GM12878 (cell line): ENCODE measurements around the gene RPRD1B. TPM values are rescaled to one million over a fixed set of nuclear protein-coding genes. Genes with fewer than 3 reads are reported as not detected.

Experiments
- ATAC-seq: fragments of 200-7000 bp; cut with Tn5 transposase; 3 replicates; pipeline ENCODE4 v1.9.1; 2020; ENCODE audit warnings: mild to moderate bottlenecking, moderate library complexity
- BruUV-seq: library from RNA; stranded (reverse); fragments of 400-500 nt; replicated peaks from 2 replicates; lab custom pipeline; 2021; lab: Mats Ljungman, UMichigan
- CTCF ChIA-PET: fragments of 300-600 bp; sonication (Branson Sonifier 250); formaldehyde crosslinking; extraction: SDS; loops from one replicate; lab custom pipeline; 2021; ENCODE audit warnings: inconsistent platforms; lab: Yijun Ruan, JAX
- POLR2A ChIA-PET: fragments of 350-600 bp; formaldehyde crosslinking; extraction: SDS; loops from one replicate; lab custom pipeline; 2021; ENCODE audit warnings: inconsistent platforms; lab: Charles Lee
- RAD21 ChIA-PET: fragments of 300-600 bp; sonication (Branson Sonifier 250); formaldehyde crosslinking; loops from one replicate; lab custom pipeline; 2023; ENCODE audit warnings: antibody characterized with exemption; ENCODE audit not compliant: unreplicated experiment; lab: Charles Lee
- SMC1A ChIA-PET: fragments of 300-600 bp; sonication (Branson Sonifier 250); formaldehyde crosslinking; loops from one replicate; lab custom pipeline; 2023; ENCODE audit not compliant: unreplicated experiment, uncharacterized antibody; lab: Charles Lee
- DNase-seq: peaks from one replicate; pipeline ENCODE4 v3.0.0-alpha.2; 2011; ENCODE audit warnings: low read depth, low spot score
- FAIRE-seq: peaks from 3 replicates; lab custom pipeline; 2011; peaks lifted over from hg19 to GRCh38; lab: Jason Lieb, UNC
- H2AFZ ChIP-seq: 2 replicates; pipeline ENCODE4 v1.6.0; 2011; ENCODE audit warnings: low read depth, low read length, control low read depth; ENCODE audit not compliant: control insufficient read depth
- H3K27ac ChIP-seq: 2 replicates; pipeline ENCODE4 v1.5.1; 2011; ENCODE audit warnings: control low read depth; ENCODE audit not compliant: control insufficient read depth, insufficient read depth
- H3K27me3 ChIP-seq, 2 experiments: replicated peaks in 1 of 2; 2 replicates each; pipeline versions ENCODE4 v1.6.0 to v1.6.1; 2011; ENCODE audit warnings: low read length in 1 of 2; ENCODE audit not compliant: control insufficient read depth in 2 of 2, insufficient read depth in 2 of 2
- H3K36me3 ChIP-seq, 2 experiments: 2 replicates each; pipeline ENCODE4 v1.5.1; 2011; ENCODE audit warnings: low read length in 1 of 2; ENCODE audit not compliant: control insufficient read depth in 2 of 2, insufficient read depth in 2 of 2
- H3K4me1 ChIP-seq: 2 replicates; pipeline ENCODE4 v1.6.1; 2011; ENCODE audit warnings: mild to moderate bottlenecking, low read length, moderate library complexity, mixed read lengths; ENCODE audit not compliant: control insufficient read depth, insufficient read depth
- H3K4me2 ChIP-seq: 2 replicates; pipeline ENCODE4 v1.6.0; 2011; ENCODE audit warnings: control low read depth; ENCODE audit not compliant: control insufficient read depth, insufficient read depth
- H3K4me3 ChIP-seq: fragments of 200-600 bp; sonication (generic); 2 replicates; pipeline ENCODE4 v1.5.1; 2016
- H3K79me2 ChIP-seq: 2 replicates; pipeline ENCODE4 v1.6.0; 2011; ENCODE audit warnings: low read length; ENCODE audit not compliant: control insufficient read depth, insufficient read depth
- H3K9ac ChIP-seq: 2 replicates; pipeline ENCODE4 v1.8.0; 2011; ENCODE audit warnings: low read length, control low read depth, mixed read lengths; ENCODE audit not compliant: control insufficient read depth, insufficient read depth
- H3K9me3 ChIP-seq: replicated peaks from 3 replicates; pipeline ENCODE4 v1.5.1; 2011; ENCODE audit warnings: mild to moderate bottlenecking, low read length; ENCODE audit not compliant: control insufficient read depth, insufficient read depth
- H4K20me1 ChIP-seq: 2 replicates; pipeline ENCODE4 v1.6.0; 2011; ENCODE audit not compliant: control insufficient read depth, insufficient read depth
- CHD4 ChIP-seq: fragments of 200-600 bp; sonication (generic); IDR thresholded peaks from 2 replicates; pipeline ENCODE4 v1.6.1; 2016; ENCODE audit warnings: mild to moderate bottlenecking
- CREM ChIP-seq: IDR thresholded peaks from 2 replicates; pipeline ENCODE4 v1.6.1; 2014; ENCODE audit warnings: antibody characterized with exemption, low read depth
- HDAC6 ChIP-seq: fragments of 200-600 bp; sonication (generic); IDR thresholded peaks from one replicate; pipeline ENCODE4 v1.8.0; 2017; ENCODE audit warnings: antibody characterized with exemption; ENCODE audit not compliant: unreplicated experiment
- IRF4 ChIP-seq: IDR thresholded peaks from 2 replicates; pipeline ENCODE4 v1.6.1; 2011; ENCODE audit warnings: low read depth, low read length
- MLLT1 ChIP-seq: fragments of 450-650 bp; IDR thresholded peaks from 2 replicates; pipeline ENCODE4 v1.6.1; 2016; ENCODE audit warnings: mild to moderate bottlenecking
- NFYB ChIP-seq: IDR thresholded peaks from 2 replicates; pipeline ENCODE4 v1.6.1; 2011; ENCODE audit warnings: low read depth, mild to moderate bottlenecking, low read length, improper control_type of control experiment, moderate library complexity; ENCODE audit not compliant: insufficient read depth
- PAX8 ChIP-seq: fragments of 450-650 bp; IDR thresholded peaks from 2 replicates; pipeline ENCODE4 v1.6.1; 2017; ENCODE audit warnings: mild to moderate bottlenecking, moderate library complexity
- RCOR1 ChIP-seq: conservative IDR thresholded peaks from 2 replicates; pipeline ENCODE4 v1.6.1; 2012; ENCODE audit warnings: low read depth, low read length, improper control_type of control experiment
- RFX5 ChIP-seq: IDR thresholded peaks from 2 replicates; pipeline ENCODE4 v1.6.1; 2011; ENCODE audit warnings: low read depth, low read length, improper control_type of control experiment
- SMAD1 ChIP-seq: fragments of 450-650 bp; IDR thresholded peaks from 2 replicates; pipeline ENCODE4 v1.6.1; 2018; ENCODE audit warnings: mild to moderate bottlenecking, low read depth; ENCODE audit not compliant: partially characterized antibody
- SP1 ChIP-seq: IDR thresholded peaks from one replicate; pipeline ENCODE4 v1.6.1; 2011; ENCODE audit warnings: low read depth, low read length
- TCF12 ChIP-seq: IDR thresholded peaks from 2 replicates; pipeline ENCODE4 v1.6.1; 2011; ENCODE audit warnings: low read depth, mild to moderate bottlenecking, low read length
- ZNF384 ChIP-seq: IDR thresholded peaks from 2 replicates; pipeline ENCODE4 v1.6.1; 2012; ENCODE audit warnings: low read depth, mild to moderate bottlenecking, low read length, improper control_type of control experiment, borderline replicate concordance
- ZSCAN29 ChIP-seq: fragments of 450-650 bp; IDR thresholded peaks from 2 replicates; pipeline ENCODE4 v1.6.1; 2017; ENCODE audit warnings: mild to moderate bottlenecking, moderate library complexity
- ZZZ3 ChIP-seq: IDR thresholded peaks from 2 replicates; pipeline ENCODE4 v1.6.1; 2011; ENCODE audit warnings: low read depth; ENCODE audit not compliant: control insufficient read depth, insufficient read length
- WGBS: methylation state at CpG from one replicate; pipeline ENCODE4 v1.1.6; 2016; ENCODE audit warnings: low lambda C conversion rate; ENCODE audit not compliant: insufficient replicate concordance, insufficient coverage; ENCODE audit errors: missing lambda C conversion rate; 5-methylcytosine and 5-hydroxymethylcytosine counted together
- in situ Hi-C: fragments of 300-500 bp; cut with MboI; formaldehyde crosslinking; loops from 9 replicates; pipeline ENCODE4 v1.14.3; 2018; ENCODE audit warnings: mixed read lengths
- intact Hi-C: fragments of 100-400 bp; cut with micrococcal nuclease; formaldehyde crosslinking; loops from one replicate; pipeline ENCODE4 v1.14.2; 2022; ENCODE audit not compliant: unreplicated experiment
- polyA plus RNA-seq, 11 experiments: library from polyadenylated mRNA; depleted of rRNA in 4 of 11; unstranded in 6 of 11; stranded (reverse) in 5 of 11; fragments of >200 nt; fragmentation: Nextera tagmentation in 4 of 11; fragmentation: Illumina TruSeq in 1 of 11; extraction: Ambion mirVana in 4 of 11; extraction: Trizol in 1 of 11; gene quantifications; 1 replicate in 1 of 11; 2 replicates in 10 of 11; pipeline versions ENCODE4 v1.2.1 to v1.2.3, GENCODE V29; 2011 to 2016; ENCODE audit warnings: inconsistent platforms in 2 of 11, missing spikeins in 2 of 11, low read depth in 1 of 11
- total RNA-seq, 4 experiments: library from RNA; depleted of rRNA in 3 of 4; stranded (reverse); fragments of >200 nt in 3 of 4; fragmentation: Illumina TruSeq in 1 of 4; extraction: Trizol in 1 of 4; gene quantifications; 2 replicates each; pipeline versions ENCODE4 v1.2.1 to v1.2.3, GENCODE V29; 2013 to 2021
- TF ChIP-seq, protein P1 (sequence below): IDR thresholded peaks from 2 replicates; pipeline ENCODE4 v1.6.1; 2012; ENCODE audit warnings: low read depth, low read length, improper control_type of control experiment

RPRD1B gene
- total and polyA plus RNA-seq, 10 of the 15 experiments (the other 5 are each of a cell fraction or from before 2014, with no cell fraction given): 5.2 to 40.2 (median 30.0) TPM

- no TSS peak for BruUV-seq
- H3K4me2 ChIP-seq: no peak overlapping the region
- H3K27ac ChIP-seq: no peak overlapping the region
- peaks cover 8 to 14% of the 10 kb centered on the region in 2 experiments for H3K36me3 ChIP-seq
- intact Hi-C loops: no loop called here
- ChIA-PET POLR2A (no interaction called here), CTCF (interaction anchor here (0.7 to 15.1 kb wide), 5 partner anchors 8 to 138 kb away, joined by 3 to 189 read pairs (median 3); no protein-coding TSS in a partner anchor), RAD21 (no interaction called here), SMC1A (interaction anchor here (1.0 to 1.6 kb wide), 2 partner anchors 8 to 12 kb away, joined by 4 to 6 read pairs; no protein-coding TSS in a partner anchor)
- in situ Hi-C loops: no loop called here
- no peak for TF ChIP-seq IRF4
- TF ChIP-seq, protein P1, sequence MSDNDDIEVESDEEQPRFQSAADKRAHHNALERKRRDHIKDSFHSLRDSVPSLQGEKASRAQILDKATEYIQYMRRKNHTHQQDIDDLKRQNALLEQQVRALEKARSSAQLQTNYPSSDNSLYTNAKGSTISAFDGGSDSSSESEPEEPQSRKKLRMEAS: no peak
- no peak for TF ChIP-seq SP1
- TF ChIP-seq NFYB: no peak
- no peak for TF ChIP-seq MLLT1
- no peak for TF ChIP-seq CHD4
- no peak for TF ChIP-seq RFX5
- TF ChIP-seq PAX8: no peak
- no peak for TF ChIP-seq ZZZ3
- TF ChIP-seq CREM: no peak
- TF ChIP-seq RCOR1: no peak
- no peak for TF ChIP-seq HDAC6
- no peak for TF ChIP-seq ZNF384
- no peak for TF ChIP-seq ZSCAN29
- no peak for TF ChIP-seq TCF12
- no peak for TF ChIP-seq SMAD1
- no peaks in the 10 kb centered on the region for H3K27me3 ChIP-seq
- WGBS: 94% methylated on average over 10 of the region's 10 CpGs
- no peak for ATAC-seq
- peaks cover 10% of the 10 kb centered on the region for H3K79me2 ChIP-seq
- H3K4me3 ChIP-seq: no peak overlapping the region
- no peaks in the 10 kb centered on the region for H4K20me1 ChIP-seq
- no peaks in the 10 kb centered on the region for H3K4me1 ChIP-seq
- H3K9me3 ChIP-seq: no peaks in the 10 kb centered on the region; the same call in 2 of the 3 replicates
- H2AFZ ChIP-seq: no peak overlapping the region
- no peak for FAIRE-seq
- DNase-seq: no peak
- no peak overlapping the region for H3K9ac ChIP-seq
These were observed 51.5 kb downstream of the RPRD1B start for GRCh38 chr20:38085026-38085425.
